ENCODE measurements around the gene DZIP3.

DNA sequence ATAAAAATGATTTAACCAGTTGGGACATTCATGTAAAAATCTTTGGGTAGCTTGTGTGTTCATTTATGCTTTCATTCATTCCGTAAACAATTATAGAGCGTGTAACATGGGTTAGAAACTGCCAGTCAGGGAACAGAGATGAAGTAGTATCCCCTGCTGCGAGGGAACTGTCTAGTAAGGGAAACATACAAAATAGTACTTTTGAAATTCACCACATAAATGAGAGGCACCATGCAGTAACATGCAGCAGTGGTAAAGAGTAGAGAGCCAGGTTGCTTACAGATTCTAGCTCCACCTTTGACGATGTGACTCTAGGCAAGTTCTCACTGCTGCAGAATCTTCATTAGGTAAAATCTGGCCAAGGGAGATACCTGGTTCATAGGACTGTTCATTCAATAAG, 938 bp downstream of the DZIP3 start:
- TF ChIP-seq, protein P1, sequence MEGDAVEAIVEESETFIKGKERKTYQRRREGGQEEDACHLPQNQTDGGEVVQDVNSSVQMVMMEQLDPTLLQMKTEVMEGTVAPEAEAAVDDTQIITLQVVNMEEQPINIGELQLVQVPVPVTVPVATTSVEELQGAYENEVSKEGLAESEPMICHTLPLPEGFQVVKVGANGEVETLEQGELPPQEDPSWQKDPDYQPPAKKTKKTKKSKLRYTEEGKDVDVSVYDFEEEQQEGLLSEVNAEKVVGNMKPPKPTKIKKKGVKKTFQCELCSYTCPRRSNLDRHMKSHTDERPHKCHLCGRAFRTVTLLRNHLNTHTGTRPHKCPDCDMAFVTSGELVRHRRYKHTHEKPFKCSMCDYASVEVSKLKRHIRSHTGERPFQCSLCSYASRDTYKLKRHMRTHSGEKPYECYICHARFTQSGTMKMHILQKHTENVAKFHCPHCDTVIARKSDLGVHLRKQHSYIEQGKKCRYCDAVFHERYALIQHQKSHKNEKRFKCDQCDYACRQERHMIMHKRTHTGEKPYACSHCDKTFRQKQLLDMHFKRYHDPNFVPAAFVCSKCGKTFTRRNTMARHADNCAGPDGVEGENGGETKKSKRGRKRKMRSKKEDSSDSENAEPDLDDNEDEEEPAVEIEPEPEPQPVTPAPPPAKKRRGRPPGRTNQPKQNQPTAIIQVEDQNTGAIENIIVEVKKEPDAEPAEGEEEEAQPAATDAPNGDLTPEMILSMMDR (IDR thresholded peaks at IDR 0.05): no peak
- no peak for TF ChIP-seq POLR2A (IDR thresholded peaks at IDR 0.05; ENCODE audit: low read depth)
- no peak for TF ChIP-seq POLR2AphosphoS5 (IDR thresholded peaks at IDR 0.05)
